ENCODE results near the gene PLCL1.

The PLCL1 gene

DNA sequence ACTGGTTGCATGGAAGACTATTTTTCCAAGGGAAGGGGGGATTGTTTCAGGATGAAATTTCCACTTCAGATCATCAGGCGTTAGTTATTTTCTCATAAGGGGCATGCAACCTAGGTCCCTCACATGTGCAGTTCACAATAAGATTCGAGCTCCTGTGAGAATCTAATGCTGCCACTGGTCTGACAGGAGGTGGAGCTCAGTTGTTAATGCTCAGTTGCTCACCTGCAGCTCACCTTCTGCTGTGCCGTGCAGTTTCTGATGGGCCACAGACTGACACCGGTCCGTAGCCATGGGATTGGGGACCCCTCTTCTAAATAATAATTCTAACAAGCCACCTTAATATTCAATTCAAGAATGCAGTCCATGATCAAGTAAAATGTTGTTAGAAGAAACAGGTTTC, 34.9 kb downstream of the PLCL1 start:
- in situ Hi-C loops (cut with MboI; ENCODE audit: low sequenced_read_pairs, unreplicated experiment): no loop called here
- DNase-seq (ENCODE audit: low spot score): no peak
- TF ChIP-seq, protein P1, sequence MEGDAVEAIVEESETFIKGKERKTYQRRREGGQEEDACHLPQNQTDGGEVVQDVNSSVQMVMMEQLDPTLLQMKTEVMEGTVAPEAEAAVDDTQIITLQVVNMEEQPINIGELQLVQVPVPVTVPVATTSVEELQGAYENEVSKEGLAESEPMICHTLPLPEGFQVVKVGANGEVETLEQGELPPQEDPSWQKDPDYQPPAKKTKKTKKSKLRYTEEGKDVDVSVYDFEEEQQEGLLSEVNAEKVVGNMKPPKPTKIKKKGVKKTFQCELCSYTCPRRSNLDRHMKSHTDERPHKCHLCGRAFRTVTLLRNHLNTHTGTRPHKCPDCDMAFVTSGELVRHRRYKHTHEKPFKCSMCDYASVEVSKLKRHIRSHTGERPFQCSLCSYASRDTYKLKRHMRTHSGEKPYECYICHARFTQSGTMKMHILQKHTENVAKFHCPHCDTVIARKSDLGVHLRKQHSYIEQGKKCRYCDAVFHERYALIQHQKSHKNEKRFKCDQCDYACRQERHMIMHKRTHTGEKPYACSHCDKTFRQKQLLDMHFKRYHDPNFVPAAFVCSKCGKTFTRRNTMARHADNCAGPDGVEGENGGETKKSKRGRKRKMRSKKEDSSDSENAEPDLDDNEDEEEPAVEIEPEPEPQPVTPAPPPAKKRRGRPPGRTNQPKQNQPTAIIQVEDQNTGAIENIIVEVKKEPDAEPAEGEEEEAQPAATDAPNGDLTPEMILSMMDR (IDR thresholded peaks at IDR 0.05; ENCODE audit: borderline replicate concordance, control extremely low read depth, extremely low read depth, insufficient read depth, missing control alignments): no peak

DNA sequence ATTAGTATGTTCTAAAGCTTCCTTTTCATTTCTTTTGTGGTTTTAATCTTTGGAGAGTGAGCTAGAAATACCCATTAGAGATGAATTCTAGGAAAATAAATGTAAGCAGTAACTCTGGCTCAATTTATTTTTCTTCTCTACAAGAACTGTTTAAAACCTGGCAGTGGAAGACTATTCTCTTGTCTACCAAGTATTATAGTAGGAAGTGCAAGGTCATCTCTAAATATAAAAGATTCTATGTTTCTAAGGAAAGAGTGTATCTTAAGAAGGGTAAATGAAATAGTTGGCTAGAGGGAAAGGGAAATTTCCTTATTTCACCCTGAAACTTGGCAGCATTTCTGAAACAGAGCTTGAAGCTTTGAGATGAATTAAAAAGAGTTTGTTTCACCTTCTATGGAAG, 35.5 kb downstream of the PLCL1 start:
- DNase-seq (ENCODE audit: low spot score): no peak
- in situ Hi-C loops (cut with MboI; ENCODE audit: low sequenced_read_pairs, unreplicated experiment): no loop called here
- TF ChIP-seq, protein P1 (IDR thresholded peaks at IDR 0.05; ENCODE audit: borderline replicate concordance, control extremely low read depth, extremely low read depth, insufficient read depth, missing control alignments): no peak

DNA sequence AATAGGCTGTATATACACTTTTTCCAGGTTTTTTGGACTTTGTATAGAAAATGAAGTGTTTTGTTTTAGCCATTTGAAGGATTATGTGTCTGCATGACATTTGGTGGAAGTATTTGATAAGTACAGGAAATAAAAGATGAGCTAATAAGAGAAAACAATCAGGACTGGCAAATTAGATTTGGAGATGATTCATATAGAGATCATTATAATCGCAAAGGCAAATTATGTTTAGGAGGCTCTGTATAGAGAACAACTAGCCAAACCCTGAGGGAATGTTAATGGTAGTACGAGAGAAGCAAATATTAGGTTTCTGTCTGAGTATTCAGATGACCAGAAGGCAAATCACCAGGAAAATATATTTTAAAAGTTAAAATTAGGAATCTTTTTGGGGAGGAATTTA, 41.7 kb downstream of the PLCL1 start:
- in situ Hi-C loops (cut with MboI; ENCODE audit: low sequenced_read_pairs, unreplicated experiment): no loop called here
- TF ChIP-seq, protein P1 (IDR thresholded peaks at IDR 0.05; ENCODE audit: borderline replicate concordance, control extremely low read depth, extremely low read depth, insufficient read depth, missing control alignments): no peak
- no peak for DNase-seq (ENCODE audit: low spot score)

DNA sequence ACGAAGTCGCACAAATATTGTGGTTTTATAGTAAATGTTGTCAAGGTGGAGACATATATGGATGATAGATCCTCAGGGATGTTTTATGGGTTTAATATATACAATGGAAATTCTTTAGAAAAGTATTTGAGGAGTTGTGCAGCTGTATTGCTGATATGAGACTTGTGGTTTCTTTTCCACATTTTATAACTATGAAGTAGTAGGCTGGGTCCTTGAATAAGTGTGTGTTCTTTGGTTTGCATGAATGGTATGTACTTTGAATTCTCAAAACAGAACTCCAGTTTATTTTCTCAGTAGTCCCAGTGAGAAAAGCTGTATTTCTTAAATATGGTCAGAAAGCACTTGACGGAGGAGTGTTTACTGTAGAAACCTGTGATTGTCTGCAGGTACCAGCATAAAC, 42.4 kb downstream of the PLCL1 start:
- DNase-seq (ENCODE audit: low spot score): no peak
- in situ Hi-C loops (cut with MboI; ENCODE audit: low sequenced_read_pairs, unreplicated experiment): no loop called here
- TF ChIP-seq, protein P1 (IDR thresholded peaks at IDR 0.05; ENCODE audit: borderline replicate concordance, control extremely low read depth, extremely low read depth, insufficient read depth, missing control alignments): no peak

DNA sequence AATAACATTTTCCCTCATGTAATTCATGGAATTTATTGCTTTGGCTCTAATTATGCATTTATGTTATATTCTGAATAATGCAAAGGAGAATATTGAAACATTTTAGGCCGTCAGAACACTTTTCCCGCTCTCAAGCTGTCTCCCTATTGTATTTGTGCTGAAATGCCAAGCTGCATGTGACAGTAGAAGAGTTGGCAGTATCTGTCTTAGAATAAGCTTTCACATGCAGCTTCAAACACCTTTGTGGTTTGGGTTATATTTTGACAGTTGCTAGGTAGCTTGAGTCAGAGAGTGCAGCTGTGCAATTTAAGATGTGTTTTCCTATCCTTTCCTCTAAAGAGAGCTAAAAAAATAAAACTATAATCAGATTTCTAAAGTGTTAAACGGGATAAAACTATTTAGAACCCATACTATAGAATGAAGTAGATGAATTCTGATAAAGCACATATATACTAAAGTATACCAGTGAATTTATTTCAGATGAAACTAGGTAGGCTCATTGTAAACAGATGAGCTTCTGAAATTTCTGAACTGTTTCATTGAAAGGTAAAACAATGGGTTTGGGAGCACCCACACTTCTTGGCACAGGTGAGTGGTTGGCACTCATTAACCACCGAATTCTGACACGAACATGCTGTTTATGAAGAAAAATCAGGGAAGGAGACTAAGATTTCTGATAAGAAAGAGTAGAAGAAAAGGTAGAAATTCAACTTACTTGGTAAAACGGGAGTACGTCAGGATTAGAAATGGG, 43.4 kb downstream of the PLCL1 start:
- in situ Hi-C loops (cut with MboI; ENCODE audit: low sequenced_read_pairs, unreplicated experiment): no loop called here
- TF ChIP-seq, protein P1 (IDR thresholded peaks at IDR 0.05; ENCODE audit: borderline replicate concordance, control extremely low read depth, extremely low read depth, insufficient read depth, missing control alignments): no peak
- DNase-seq (ENCODE audit: low spot score): no peak

DNA sequence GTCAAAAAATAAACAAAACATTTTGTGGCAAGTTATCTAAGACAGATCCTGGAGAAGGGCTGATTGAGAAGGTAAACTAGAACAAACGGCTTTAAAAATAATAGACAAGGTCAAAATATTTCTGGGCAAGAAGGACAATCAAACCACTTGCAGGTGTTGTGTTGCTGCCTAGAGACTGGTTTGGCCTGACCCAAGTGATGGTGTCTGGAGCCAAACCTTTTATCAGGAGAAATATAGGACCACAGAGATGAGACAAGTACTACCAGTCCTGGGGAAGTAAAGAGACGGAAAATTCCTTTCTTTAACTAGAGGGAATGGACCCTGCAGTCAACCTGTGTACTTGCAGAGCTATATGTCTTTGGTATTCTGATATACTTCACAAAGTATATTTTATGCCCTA, 44.2 kb downstream of the PLCL1 start:
- no peak for DNase-seq (ENCODE audit: low spot score)
- in situ Hi-C loops (cut with MboI; ENCODE audit: low sequenced_read_pairs, unreplicated experiment): no loop called here
- TF ChIP-seq, protein P1 (IDR thresholded peaks at IDR 0.05; ENCODE audit: borderline replicate concordance, control extremely low read depth, extremely low read depth, insufficient read depth, missing control alignments): no peak

All from GM13976 (cell line).